Fibroblast of peridontal ligament (primary cell): ENCODE measurements around the gene TAF4B.
"Not testable (repeated sequence)": the region's sequence is repeated elsewhere in the genome, so short reads cannot be mapped to it uniquely, and the experiment has no call there.

Experiments used
- DNase-seq: peaks from one replicate; pipeline ENCODE4 v3.0.0-alpha.2; 2010; ENCODE audit errors: extremely low read depth

Gene TAF4B

GRCh38 chr18:26226229-26227050, at the start of gene TAF4B:
Gene TAF4B (plus strand): TSS chr18:26226445. CDS start chr18:26226934, 489 bp downstream.
- DNase-seq, result peak; percentile 87

DNA sequence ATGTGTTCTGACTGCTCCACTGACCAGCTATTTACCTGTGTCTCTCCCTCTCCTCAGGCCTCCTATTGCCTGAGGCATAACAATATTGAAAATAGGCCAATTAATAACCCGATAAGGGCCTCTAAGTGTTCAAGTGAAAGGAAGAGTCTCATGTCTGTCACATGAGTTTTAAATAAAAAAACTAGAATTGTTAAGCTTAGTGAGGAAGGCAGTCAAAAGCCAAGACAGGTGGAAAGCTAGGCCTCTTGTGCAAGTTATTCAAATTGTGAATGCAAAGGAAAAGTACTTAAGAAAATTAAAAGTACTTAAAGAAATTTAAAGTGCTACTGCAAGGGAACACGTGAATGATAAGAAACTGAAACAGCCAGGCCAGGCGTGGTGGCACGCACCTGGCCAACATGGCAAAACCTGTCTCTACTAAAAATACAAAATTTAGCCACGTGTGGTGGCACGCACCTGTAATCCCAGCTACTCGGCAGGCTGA, 44.9 kb upstream of the TAF4B start:
- DNase-seq, result no peak

DNA sequence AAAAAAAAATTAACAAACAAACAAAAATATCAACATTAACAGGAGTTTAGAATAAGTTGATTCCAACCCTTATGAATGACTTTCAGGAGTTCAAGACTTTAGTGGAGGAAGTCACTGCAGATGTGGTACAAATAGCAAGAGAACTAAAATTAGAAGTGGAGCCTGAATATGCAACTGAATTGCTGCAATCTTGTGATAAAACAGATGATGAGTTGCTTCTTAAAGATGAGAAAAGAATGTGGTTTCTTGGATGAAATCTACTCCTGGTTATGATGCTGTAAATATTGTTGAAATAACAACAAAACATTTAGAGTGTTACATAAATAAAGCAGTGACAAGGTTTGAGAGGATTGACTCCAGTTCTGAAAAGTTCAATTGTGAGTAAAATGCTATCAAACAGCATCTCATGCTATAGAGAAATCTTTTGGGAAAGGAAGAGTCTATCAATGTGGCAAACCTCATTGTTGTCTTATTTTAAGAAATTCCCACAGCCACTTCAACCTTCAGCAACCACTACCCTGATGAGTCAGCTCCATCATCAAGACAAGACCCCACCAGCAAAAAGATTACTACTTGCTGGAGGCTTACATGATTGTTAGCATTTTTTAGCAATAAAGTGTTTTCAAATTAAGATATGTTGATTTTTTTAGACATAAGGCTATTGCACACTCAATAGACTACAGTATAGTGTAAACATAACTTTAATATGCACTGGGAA, 42.7 kb upstream of the TAF4B start:
- DNase-seq, result no peak

GRCh38 chr18:26185267-26185666, 41.0 kb upstream of the TAF4B start:
- no peak for DNase-seq

DNA sequence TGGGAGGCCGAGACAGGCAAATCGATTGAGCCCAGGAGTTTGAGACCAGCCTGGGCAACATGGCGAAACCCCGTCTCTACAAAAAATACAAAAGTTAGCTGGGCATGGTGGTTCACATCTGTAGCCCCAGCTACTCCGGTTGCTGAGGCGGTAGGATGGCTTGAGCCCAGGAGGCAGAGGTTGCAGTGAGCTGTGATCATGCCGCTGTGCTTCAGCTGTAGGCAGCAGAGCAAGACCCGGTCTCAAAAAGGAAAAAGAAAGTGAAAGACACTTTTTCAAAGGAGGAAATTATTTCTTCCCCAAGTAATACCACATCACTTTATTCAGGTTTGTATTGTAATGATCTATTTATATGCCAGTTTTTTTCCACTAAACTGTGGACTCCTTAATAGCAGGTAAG, 35.7 kb upstream of the TAF4B start:
- no peak for DNase-seq

GRCh38 chr18:26192233-26192632, 34.0 kb upstream of the TAF4B start:
- DNase-seq, result no peak

DNA sequence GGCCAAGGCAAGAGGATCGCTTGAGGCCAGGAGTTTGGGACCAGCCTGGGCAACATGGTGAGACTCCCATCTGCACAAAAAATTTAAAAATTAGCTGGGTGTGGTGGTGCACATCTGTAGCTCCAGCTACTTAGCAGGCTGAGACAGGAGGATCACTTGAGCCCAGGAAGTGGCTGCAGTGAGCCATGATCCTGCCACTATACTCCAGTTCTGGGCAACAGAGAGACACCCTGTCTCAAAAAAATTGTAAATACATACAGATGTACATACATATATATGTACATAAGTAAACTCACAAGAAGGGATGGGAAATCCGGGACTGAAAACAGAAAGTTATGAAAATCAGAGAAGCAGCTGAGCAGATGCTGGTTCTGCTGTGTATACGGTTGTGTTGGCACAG, 29.6 kb upstream of the TAF4B start:
- DNase-seq, result no peak

DNA sequence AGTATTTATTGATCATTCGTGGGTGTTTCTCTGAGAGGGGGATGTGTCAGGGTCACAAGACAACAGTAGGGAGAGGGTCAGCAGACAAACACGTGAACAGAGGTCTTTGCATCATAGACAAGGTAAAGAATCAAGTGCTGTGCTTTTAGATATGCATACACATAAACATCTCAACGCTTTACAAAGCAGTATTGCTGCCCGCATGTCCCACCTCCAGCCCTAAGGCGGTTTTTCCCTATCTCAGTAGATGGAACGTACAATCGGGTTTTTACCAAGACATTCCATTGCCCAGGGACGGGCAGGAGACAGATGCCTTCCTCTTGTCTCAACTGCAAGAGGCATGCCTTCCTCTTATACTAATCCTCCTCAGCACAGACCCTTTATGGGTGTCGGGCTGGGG, 24.2 kb upstream of the TAF4B start:
- not testable (repeated sequence) for DNase-seq

DNA sequence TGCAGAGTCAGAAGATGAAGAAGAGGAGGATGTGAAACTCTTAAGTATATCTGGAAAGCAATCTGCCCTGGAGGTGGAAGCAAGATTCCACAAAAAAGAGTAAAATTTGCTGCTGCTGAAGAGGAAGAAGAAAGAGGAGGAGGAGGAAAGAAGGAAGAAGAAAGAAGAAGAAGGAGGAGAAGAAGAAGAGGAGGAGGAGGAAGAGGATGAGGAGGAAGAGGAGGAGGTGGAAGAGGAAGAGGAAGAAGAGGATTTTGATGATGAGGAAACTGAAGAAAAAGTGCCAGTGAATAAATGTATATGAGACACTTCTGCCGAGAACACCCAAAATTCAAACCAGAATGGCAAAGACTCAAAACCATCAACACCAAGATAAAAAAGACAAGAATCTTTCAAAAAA, 20.9 kb upstream of the TAF4B start:
- DNase-seq, result no peak

DNA sequence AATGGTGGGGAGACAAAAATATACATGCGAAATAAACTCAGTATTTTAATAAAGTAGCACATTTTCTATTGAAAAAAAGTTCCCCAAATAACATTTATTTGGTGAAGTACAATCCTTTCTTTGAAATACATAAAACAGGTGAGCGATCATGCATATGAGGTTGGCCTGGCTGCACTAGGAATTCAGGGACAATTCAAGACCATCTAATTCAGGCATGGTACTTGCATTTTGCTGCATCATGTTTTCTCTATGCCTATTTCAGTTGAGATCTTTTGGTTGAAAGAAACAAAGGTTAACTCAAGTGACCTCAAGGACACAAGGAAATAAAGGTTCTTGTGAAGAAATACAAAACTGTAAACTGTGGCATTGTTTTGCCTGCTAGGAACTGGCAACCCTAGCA, 19.8 kb upstream of the TAF4B start:
- DNase-seq, result no peak

DNA sequence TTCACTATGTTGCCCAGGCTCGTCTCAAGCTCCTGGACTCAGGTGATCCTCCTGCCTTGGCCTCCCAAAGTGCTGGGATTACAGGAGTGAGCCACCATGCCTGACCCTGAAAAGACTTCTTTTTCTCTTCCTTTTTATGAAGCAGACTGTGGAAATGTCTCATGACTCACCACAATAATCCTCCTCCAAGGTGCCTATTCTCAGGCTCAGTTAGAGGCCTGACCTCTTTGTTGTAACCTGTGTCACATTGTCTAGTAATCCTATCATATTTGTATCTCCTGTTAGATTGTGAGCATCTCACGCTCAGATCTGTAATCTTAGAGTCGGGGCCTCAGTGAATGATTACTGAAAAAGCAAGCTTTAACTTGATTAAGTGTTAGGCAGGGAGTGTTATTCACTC, 18.3 kb upstream of the TAF4B start:
- DNase-seq, result no peak

- DNase-seq, result no peak
These were observed 17.3 kb upstream of the TAF4B start for GRCh38 chr18:26208977-26209376.

DNA sequence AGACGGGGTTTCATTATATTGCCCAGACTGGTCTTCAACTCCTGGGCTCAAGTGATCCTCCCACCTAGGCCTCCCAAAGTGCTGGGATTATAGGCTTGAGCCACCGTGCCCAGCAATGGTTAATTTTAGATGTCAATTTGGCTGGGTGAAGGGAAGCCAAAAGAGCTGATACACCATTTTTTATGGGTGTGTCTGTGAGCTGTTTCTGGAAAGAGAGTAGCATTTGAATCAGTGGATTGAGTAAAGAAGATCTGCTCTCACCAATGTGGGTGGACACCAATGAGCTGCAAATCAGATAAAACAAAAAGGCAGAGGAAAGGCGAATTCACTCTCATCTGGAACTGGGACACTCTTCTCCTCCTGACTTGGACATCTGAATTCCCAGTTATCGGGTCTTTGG, 16.1 kb upstream of the TAF4B start:
- DNase-seq, result no peak

GRCh38 chr18:26215247-26215970, 10.8 kb upstream of the TAF4B start:
- no peak for DNase-seq

DNA sequence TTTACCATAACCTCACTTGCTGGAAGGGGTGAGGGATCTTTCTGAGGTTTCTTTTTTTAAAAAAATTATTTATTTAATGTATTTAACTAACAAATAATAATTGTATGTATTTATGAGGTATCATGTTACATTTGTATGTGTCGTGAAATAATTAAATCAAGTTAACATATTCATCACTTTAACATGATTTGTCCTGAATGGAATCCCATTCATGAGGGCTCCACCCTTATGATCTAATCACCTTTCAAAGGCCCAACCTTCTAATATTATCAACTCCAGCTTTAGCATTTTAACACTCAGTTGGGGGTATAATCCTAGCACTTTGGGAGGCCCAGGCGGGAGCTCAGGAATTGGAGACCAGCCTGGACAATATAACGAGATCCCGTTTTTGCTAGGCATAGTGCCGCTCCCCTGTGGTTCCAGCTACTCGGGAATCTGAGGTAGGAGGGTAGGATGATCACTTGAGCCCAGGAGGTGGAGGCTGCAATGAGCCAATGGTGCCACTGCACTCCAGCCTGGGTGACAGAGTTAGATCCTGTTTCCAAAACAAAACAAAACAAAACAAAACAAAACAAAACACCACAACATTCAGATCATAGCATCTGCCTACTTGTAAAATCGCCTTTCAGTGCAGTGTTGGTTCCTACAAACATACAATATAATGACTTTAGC, 1.1 kb upstream of the TAF4B start:
- DNase-seq, result no peak

DNA sequence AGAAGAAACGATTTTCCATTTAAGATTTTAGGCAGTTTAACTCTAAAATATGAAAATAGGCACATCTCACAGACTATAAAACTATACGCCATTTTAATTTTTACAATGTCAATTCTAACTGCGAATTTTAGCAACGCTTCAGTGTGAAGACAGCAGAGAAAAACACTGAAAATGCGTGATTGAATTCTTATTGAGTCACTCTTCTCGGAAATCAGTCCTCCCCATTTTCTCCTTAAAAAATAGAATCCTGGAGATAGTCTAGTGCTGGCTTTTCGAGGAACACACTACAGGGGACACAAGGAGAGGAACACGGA, 373 bp upstream of the TAF4B start:
- DNase-seq, result no peak

DNA sequence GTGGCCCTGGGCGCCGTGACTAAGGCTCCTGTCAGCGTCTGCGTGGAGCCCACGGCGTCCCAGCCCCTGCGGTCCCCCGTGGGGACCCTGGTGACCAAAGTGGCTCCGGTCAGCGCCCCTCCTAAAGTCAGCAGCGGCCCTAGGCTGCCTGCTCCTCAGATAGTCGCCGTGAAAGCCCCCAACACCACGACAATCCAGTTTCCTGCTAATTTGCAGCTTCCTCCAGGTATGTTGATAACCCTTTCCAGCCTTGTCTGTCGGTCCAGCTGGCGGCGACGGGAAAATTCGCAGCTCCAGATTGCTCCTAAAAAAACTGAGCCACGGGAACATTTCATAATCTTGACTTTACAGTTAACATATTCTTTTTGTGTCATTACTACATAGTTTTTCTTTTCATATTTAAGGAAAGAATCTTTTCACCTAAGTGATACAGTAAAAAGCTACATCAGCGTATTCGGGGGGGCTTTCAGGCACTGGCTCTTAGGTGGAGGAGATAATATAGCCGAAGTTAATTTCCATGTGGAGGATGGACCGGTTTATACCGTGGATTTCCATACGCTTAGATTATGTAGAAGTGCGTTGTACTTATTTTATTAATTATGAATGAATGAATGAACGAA, 916 bp downstream of the TAF4B start:
- DNase-seq, result peak; percentile 5

DNA sequence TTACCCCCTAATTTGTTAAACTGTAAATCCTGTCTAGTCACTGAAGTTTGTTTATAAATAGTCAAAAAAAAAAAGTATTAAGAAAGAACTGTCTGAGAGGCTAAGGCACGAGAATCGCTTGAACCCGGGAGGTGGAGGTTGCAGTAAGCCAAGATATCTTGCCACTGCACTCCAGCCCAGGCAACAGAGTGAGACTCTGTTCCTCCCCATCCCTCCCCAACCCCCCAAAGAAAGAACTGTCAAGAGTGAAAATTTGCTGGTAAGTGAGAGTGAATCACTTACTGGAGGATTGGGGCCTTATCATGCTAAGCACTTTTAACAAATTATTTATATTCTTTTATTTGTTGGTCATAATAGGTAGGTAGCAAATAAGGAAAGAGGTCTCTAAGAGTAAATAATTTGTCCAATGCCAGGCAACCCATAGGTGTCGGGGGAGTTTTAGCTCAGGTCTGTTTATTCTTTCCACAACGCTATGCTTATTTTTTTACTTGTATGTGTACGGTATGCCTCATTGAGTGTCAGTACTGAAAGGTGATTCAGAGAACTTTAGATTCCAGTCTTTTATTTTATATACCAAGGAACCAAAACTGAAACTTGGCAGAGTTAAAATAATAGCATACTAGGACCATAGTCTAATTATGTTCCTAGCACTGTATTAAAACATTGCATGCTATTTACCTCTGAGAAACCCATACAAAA, 2.5 kb downstream of the TAF4B start:
- DNase-seq, result no peak

DNA sequence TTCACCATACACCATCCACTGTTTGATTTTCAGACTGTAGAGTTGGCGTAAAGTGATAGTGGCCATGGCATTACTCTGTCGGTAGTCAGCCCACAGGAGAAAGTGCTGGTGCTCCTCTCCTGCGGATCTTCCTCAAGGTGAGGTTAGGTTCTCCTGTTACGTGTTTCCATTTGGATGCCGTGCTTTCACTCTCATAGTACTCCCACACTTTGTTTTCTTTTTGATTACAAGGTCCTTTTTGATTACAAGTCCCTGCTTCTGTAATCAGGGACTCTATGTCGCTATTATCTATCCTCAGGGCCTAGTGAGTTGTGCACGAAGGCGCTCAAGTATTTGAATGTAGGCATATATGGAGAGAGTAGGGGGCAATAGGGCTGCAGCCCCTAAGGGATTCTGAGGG, 4.3 kb downstream of the TAF4B start:
- DNase-seq, result no peak

GRCh38 chr18:26233208-26233607, 7.0 kb downstream of the TAF4B start:
- DNase-seq, result no peak

GRCh38 chr18:26237363-26237762, 11.1 kb downstream of the TAF4B start:
- not testable (repeated sequence) for DNase-seq
